GM12878 (cell line): ENCODE measurements around the gene C1QTNF1. TPM values are rescaled to one million over a fixed set of nuclear protein-coding genes. Genes with fewer than 3 reads are reported as not detected.

ENCODE experiments used
- ATAC-seq: fragments of 200-7000 bp; cut with Tn5 transposase; 3 replicates; pipeline ENCODE4 v1.9.1; 2020; ENCODE audit warnings: mild to moderate bottlenecking, moderate library complexity
- BruUV-seq: library from RNA; stranded (reverse); fragments of 400-500 nt; replicated peaks from 2 replicates; lab custom pipeline; 2021; lab: Mats Ljungman, UMichigan
- CTCF ChIA-PET: fragments of 300-600 bp; sonication (Branson Sonifier 250); formaldehyde crosslinking; extraction: SDS; loops from one replicate; lab custom pipeline; 2021; ENCODE audit warnings: inconsistent platforms; lab: Yijun Ruan, JAX
- POLR2A ChIA-PET: fragments of 350-600 bp; formaldehyde crosslinking; extraction: SDS; loops from one replicate; lab custom pipeline; 2021; ENCODE audit warnings: inconsistent platforms; lab: Charles Lee
- RAD21 ChIA-PET: fragments of 300-600 bp; sonication (Branson Sonifier 250); formaldehyde crosslinking; loops from one replicate; lab custom pipeline; 2023; ENCODE audit warnings: antibody characterized with exemption; ENCODE audit not compliant: unreplicated experiment; lab: Charles Lee
- SMC1A ChIA-PET: fragments of 300-600 bp; sonication (Branson Sonifier 250); formaldehyde crosslinking; loops from one replicate; lab custom pipeline; 2023; ENCODE audit not compliant: unreplicated experiment, uncharacterized antibody; lab: Charles Lee
- DNase-seq: peaks from one replicate; pipeline ENCODE4 v3.0.0-alpha.2; 2011; ENCODE audit warnings: low read depth, low spot score
- FAIRE-seq: peaks from 3 replicates; lab custom pipeline; 2011; peaks lifted over from hg19 to GRCh38; lab: Jason Lieb, UNC
- H2AFZ ChIP-seq: 2 replicates; pipeline ENCODE4 v1.6.0; 2011; ENCODE audit warnings: low read depth, low read length, control low read depth; ENCODE audit not compliant: control insufficient read depth
- H3K27ac ChIP-seq: 2 replicates; pipeline ENCODE4 v1.5.1; 2011; ENCODE audit warnings: control low read depth; ENCODE audit not compliant: control insufficient read depth, insufficient read depth
- H3K27me3 ChIP-seq, 2 experiments: replicated peaks in 1 of 2; 2 replicates each; pipeline versions ENCODE4 v1.6.0 to v1.6.1; 2011; ENCODE audit warnings: low read length in 1 of 2; ENCODE audit not compliant: control insufficient read depth in 2 of 2, insufficient read depth in 2 of 2
- H3K36me3 ChIP-seq, 2 experiments: 2 replicates each; pipeline ENCODE4 v1.5.1; 2011; ENCODE audit warnings: low read length in 1 of 2; ENCODE audit not compliant: control insufficient read depth in 2 of 2, insufficient read depth in 2 of 2
- H3K4me1 ChIP-seq: 2 replicates; pipeline ENCODE4 v1.6.1; 2011; ENCODE audit warnings: mild to moderate bottlenecking, low read length, moderate library complexity, mixed read lengths; ENCODE audit not compliant: control insufficient read depth, insufficient read depth
- H3K4me2 ChIP-seq: 2 replicates; pipeline ENCODE4 v1.6.0; 2011; ENCODE audit warnings: control low read depth; ENCODE audit not compliant: control insufficient read depth, insufficient read depth
- H3K4me3 ChIP-seq: fragments of 200-600 bp; sonication (generic); 2 replicates; pipeline ENCODE4 v1.5.1; 2016
- H3K79me2 ChIP-seq: 2 replicates; pipeline ENCODE4 v1.6.0; 2011; ENCODE audit warnings: low read length; ENCODE audit not compliant: control insufficient read depth, insufficient read depth
- H3K9ac ChIP-seq: 2 replicates; pipeline ENCODE4 v1.8.0; 2011; ENCODE audit warnings: low read length, control low read depth, mixed read lengths; ENCODE audit not compliant: control insufficient read depth, insufficient read depth
- H3K9me3 ChIP-seq: replicated peaks from 3 replicates; pipeline ENCODE4 v1.5.1; 2011; ENCODE audit warnings: mild to moderate bottlenecking, low read length; ENCODE audit not compliant: control insufficient read depth, insufficient read depth
- H4K20me1 ChIP-seq: 2 replicates; pipeline ENCODE4 v1.6.0; 2011; ENCODE audit not compliant: control insufficient read depth, insufficient read depth
- NR2F1 ChIP-seq: fragments of 450-650 bp; conservative IDR thresholded peaks from 2 replicates; pipeline ENCODE4 v1.6.1; 2017; ENCODE audit warnings: mild to moderate bottlenecking
- ZBTB4 ChIP-seq: fragments of 450-650 bp; formaldehyde crosslinking; IDR thresholded peaks from 2 replicates; pipeline ENCODE4 v1.4.0; 2022; ENCODE audit warnings: mild to moderate bottlenecking, moderate library complexity
- WGBS: methylation state at CpG from one replicate; pipeline ENCODE4 v1.1.6; 2016; ENCODE audit warnings: low lambda C conversion rate; ENCODE audit not compliant: insufficient replicate concordance, insufficient coverage; ENCODE audit errors: missing lambda C conversion rate; 5-methylcytosine and 5-hydroxymethylcytosine counted together
- in situ Hi-C: fragments of 300-500 bp; cut with MboI; formaldehyde crosslinking; loops from 9 replicates; pipeline ENCODE4 v1.14.3; 2018; ENCODE audit warnings: mixed read lengths
- intact Hi-C: fragments of 100-400 bp; cut with micrococcal nuclease; formaldehyde crosslinking; loops from one replicate; pipeline ENCODE4 v1.14.2; 2022; ENCODE audit not compliant: unreplicated experiment
- polyA plus RNA-seq, 11 experiments: library from polyadenylated mRNA; depleted of rRNA in 4 of 11; unstranded in 6 of 11; stranded (reverse) in 5 of 11; fragments of >200 nt; fragmentation: Nextera tagmentation in 4 of 11; fragmentation: Illumina TruSeq in 1 of 11; extraction: Ambion mirVana in 4 of 11; extraction: Trizol in 1 of 11; gene quantifications; 1 replicate in 1 of 11; 2 replicates in 10 of 11; pipeline versions ENCODE4 v1.2.1 to v1.2.3, GENCODE V29; 2011 to 2016; ENCODE audit warnings: inconsistent platforms in 2 of 11, missing spikeins in 2 of 11, low read depth in 1 of 11
- total RNA-seq, 4 experiments: library from RNA; depleted of rRNA in 3 of 4; stranded (reverse); fragments of >200 nt in 3 of 4; fragmentation: Illumina TruSeq in 1 of 4; extraction: Trizol in 1 of 4; gene quantifications; 2 replicates each; pipeline versions ENCODE4 v1.2.1 to v1.2.3, GENCODE V29; 2013 to 2021

The C1QTNF1 gene
- total and polyA plus RNA-seq, 10 of the 15 experiments (the other 5 are each of a cell fraction or from before 2014, with no cell fraction given), result 0.05 to 1.1 (median 0.15) TPM; not detected in 4

- peak; percentile 28 for ATAC-seq
- H3K4me3 ChIP-seq, result no peak overlapping the region
- H3K36me3 ChIP-seq, result no peaks in the 10 kb centered on the region
- no peaks in the 10 kb centered on the region for H3K4me1 ChIP-seq
- TF ChIP-seq ZBTB4 (no peak), NR2F1 (peak; percentile 55)
- TF ChIP-seq, all 136 proteins: peak for 1
- Histone ChIP-seq H3K79me2 (no peaks in the 10 kb centered on the region), H3K27ac (no peak overlapping the region), H4K20me1 (no peaks in the 10 kb centered on the region), H3K4me2 (no peak overlapping the region), H3K9me3 (no peaks in the 10 kb centered on the region; the same call in 2 of the 3 replicates), H2AFZ (peak overlapping the region; percentile 58), H3K9ac (no peak overlapping the region), H3K27me3 (no peaks in the 10 kb centered on the region)
- ChIA-PET CTCF (interaction anchor here (0.6 to 1.7 kb wide), 2 partner anchors 13 to 90 kb away, joined by 3 to 4 read pairs; no protein-coding TSS in a partner anchor), POLR2A (no interaction called here), SMC1A (no interaction called here), RAD21 (no interaction called here)
- DNase-seq, result no peak
- in situ Hi-C loops (no loop called here), intact Hi-C loops (no loop called here)
- no peak for FAIRE-seq
- 34% methylated on average over 10 of the region's 10 CpGs for WGBS
- no TSS peak for BruUV-seq
Observed at GRCh38 chr17:79057737-79058385, 33.9 kb downstream of the C1QTNF1 start.
